Raji (cell line): ENCODE measurements around the gene PNMA8A.

ENCODE experiments used
- POLR2A ChIP-seq: IDR thresholded peaks from 2 replicates; pipeline ENCODE4 v1.6.1; 2011; ENCODE audit warnings: low read depth, low read length, control low read depth; ENCODE audit not compliant: insufficient read depth

The PNMA8A gene

GRCh38 chr19:46494941-46495785, 23.8 kb upstream of the PNMA8A start:
- no peak for TF ChIP-seq POLR2A

DNA sequence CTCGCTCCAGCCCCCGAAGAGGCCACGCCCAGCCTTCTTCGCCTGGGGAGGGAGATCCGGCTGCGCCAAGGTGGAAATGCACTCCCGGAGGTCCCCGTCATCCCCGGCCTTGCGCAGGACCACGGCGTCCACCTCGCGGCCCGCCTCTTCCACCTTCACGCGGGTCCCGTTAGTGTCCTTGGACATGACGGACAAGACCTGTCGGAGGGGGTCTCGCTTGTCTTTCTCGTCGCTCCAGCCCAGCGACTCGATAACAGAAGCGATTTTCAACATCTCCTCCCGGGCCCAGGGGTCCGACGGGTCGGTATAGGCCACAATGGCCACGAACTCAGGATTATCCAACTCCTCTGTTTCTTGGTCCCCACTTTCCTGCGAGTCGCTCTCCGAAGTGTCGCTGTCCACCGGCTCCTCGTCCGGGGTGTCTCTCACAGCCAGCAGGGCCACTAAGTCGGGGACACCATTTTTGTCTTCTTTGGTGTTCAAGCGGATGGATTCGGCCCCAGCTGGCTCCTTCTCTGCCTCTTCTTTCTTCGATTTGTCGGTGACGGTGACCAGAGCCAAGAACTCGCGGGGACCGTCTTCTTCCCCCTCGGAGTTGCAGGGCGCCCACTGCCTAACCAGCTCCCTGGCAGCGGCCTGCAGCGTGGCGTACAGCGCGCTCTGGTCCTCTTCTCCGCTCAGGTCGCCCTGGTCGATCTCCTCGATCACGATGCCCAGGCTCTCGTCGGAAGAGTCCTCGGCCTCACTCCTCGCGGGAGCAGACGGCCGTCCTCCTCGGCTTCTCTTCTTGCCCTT, 23.0 kb upstream of the PNMA8A start:
- TF ChIP-seq POLR2A = no peak

DNA sequence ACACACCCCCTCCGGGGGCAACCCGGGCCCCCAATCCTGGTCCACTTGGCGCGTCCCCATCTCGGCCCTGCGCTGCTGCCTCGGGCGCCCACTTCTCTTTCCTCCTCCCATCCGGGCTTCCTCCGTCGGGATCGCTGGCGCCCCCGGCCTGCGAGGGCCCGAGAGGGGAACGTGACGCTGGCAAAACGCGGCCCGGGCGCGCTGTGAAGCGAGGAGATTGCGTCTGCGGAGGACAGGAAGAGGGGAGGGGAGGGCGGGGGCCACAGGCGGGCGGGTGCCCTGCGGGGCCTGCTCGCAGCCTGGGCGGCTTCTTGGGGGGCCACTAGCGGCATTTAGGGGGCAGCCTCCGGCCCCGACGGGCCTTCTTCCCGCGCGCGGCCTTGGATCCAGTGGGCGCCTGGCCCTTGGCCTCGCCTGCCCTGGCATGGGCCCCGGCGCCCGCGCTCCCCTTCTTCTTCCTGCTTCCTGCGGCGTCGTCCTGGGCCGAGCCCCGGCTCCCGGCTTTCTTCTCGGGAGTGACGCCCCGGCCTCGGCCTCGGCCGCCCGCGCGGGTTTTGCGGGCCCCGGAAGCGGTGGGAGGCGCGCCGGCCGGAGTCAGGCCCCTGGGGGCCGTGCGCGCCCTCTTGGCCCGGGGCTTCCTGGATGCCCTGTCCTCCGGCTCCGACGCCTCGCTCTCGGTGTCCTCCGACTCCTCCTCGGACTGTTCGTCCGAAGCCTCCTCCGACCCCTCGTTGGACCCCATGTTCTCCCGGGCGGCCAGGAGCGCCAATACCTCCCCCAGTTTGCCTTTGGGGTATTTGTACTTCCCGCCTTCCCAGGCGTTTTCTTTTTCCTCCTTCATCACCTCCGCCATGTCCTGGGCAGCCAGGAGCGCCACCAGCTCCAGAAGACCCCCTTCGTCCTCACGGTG, 22.1 kb upstream of the PNMA8A start:
- no peak for TF ChIP-seq POLR2A

- no peak for TF ChIP-seq POLR2A
Observed at GRCh38 chr19:46492841-46493235, 21.5 kb upstream of the PNMA8A start.

GRCh38 chr19:46491975-46492682, 20.8 kb upstream of the PNMA8A start:
- no peak for TF ChIP-seq POLR2A

GRCh38 chr19:46490774-46491173, 19.4 kb upstream of the PNMA8A start:
- TF ChIP-seq POLR2A = no peak

GRCh38 chr19:46489445-46490272, 18.3 kb upstream of the PNMA8A start:
- TF ChIP-seq POLR2A = no peak

DNA sequence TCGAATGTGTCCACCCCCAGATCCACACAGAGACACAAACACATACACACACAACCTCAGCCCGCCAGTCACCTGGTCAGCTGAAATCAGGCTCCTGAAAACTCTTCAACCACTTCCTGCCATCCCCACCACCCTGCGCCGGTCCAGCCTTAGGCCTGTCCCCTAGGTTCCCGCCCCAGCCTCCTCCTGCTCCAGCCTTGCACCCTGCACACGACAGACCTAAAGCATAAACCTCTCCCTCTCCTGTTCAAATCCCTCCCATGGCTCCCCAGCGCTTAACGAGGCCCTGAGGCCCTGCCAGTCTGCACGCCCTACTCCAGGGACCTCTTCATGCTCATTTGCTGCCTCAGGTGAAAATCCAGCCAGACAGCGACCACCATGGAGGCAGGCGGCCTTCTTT, 17.2 kb upstream of the PNMA8A start:
- no peak for TF ChIP-seq POLR2A

- TF ChIP-seq POLR2A = no peak
Observed at GRCh38 chr19:46487802-46488445, 16.6 kb upstream of the PNMA8A start.

GRCh38 chr19:46487178-46487801, 15.9 kb upstream of the PNMA8A start:
- TF ChIP-seq POLR2A = no peak

DNA sequence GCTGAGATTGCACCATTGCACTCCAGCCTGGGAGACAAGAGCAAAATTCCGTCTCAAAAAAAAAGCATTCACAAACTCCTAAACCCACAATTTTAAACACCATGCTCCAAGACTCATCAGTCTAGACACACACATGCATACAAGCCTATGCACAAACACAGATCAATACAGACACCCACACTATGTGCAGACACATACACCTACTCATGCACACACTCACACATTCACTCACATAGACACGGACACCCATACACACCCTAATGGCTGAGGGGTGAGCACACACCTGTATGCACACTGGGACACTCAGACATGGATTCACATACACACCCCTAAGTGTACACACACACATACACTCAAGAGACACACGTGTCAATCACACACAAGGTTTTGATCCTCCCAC, 15.0 kb upstream of the PNMA8A start:
- no peak for TF ChIP-seq POLR2A

DNA sequence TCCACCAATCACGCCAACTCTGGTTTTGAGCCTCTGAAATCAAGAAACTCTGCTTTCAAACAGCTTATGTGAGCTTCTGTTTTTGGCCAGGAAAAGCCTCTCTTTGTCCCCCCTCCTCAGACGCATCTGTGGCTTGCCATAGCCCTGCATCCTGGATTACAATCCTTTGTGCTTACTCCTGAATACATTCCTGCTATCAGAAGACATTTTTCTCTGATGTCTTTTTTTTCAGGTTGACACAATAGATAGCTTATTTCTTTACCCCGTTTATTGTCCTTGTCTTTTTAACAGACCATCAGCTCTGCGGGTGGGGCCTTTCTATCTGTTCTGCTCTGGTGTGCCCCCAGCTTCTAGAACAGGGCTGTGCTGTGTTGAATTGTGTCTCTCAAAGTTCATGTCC, 13.3 kb upstream of the PNMA8A start:
- no peak for TF ChIP-seq POLR2A

- TF ChIP-seq POLR2A = no peak
Observed at GRCh38 chr19:46482631-46483030, 11.3 kb upstream of the PNMA8A start.

DNA sequence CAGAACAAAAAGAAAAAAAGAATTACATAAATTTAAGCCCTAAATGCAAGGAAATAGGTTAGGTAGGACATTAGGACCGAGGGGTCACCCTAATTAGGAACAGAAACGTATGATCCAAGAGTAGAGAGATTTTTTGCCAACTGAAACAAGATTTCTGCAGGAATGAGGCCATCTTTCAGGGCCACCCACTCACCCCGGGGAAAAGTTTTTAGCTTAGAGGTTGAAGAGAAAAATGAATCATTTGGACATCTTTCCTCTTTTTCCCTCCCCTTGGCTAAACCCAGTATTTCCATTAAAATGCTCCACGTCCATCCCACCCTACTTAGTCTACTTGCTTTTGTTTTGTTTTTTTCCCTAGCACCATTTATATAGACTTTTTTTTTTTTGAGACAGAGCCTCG, 10.6 kb upstream of the PNMA8A start:
- no peak for TF ChIP-seq POLR2A
